ENCODE data around the gene COL9A3.
"Not testable (repeated sequence)": the region's sequence is repeated elsewhere in the genome, so short reads cannot be mapped to it uniquely, and the experiment has no call there.

COL9A3 gene

GRCh38 chr20:62873681-62874031, 56.8 kb downstream of the COL9A3 start:
- H3K27ac Mint-ChIP-seq; H3K9me3 Mint-ChIP-seq (ENCODE audit: low read depth); H3K27me3 Mint-ChIP-seq; H3K36me3 Mint-ChIP-seq: not testable (repeated sequence)
- Mint-ChIP-seq H3K4me3 (peak overlapping the region; percentile 53), H3K4me1 (ENCODE audit: low read depth) (peaks cover 24% of the 10 kb centered on the region)

GRCh38 chr20:62874964-62875344, 58.1 kb downstream of the COL9A3 start:
- Mint-ChIP-seq H3K36me3 (no peaks in the 10 kb centered on the region), H3K27me3 (no peaks in the 10 kb centered on the region), H3K9me3 (ENCODE audit: low read depth) (no peaks in the 10 kb centered on the region), H3K4me1 (ENCODE audit: low read depth) (peaks cover 24% of the 10 kb centered on the region), H3K4me3 (no peak overlapping the region), H3K27ac (no peak overlapping the region)

- no peaks in the 10 kb centered on the region for H3K36me3 Mint-ChIP-seq
- peak overlapping the region; percentile 54 for H3K27ac Mint-ChIP-seq
- H3K27me3 Mint-ChIP-seq = no peaks in the 10 kb centered on the region
- H3K4me3 Mint-ChIP-seq = peak overlapping the region; percentile 20
- no peaks in the 10 kb centered on the region for H3K9me3 Mint-ChIP-seq (ENCODE audit: low read depth)
- H3K4me1 Mint-ChIP-seq (ENCODE audit: low read depth) = peaks cover 24% of the 10 kb centered on the region
These were observed 58.8 kb downstream of the COL9A3 start for GRCh38 chr20:62875419-62876361.

- Mint-ChIP-seq H3K4me3 (no peak overlapping the region), H3K27ac (no peak overlapping the region), H3K4me1 (ENCODE audit: low read depth) (peaks cover 24% of the 10 kb centered on the region), H3K36me3 (peaks cover 2% of the 10 kb centered on the region), H3K9me3 (ENCODE audit: low read depth) (no peaks in the 10 kb centered on the region), H3K27me3 (no peaks in the 10 kb centered on the region)
These were observed 59.7 kb downstream of the COL9A3 start for GRCh38 chr20:62876501-62876901.

- no peaks in the 10 kb centered on the region for H3K9me3 Mint-ChIP-seq (ENCODE audit: low read depth)
- peaks cover 3% of the 10 kb centered on the region for H3K36me3 Mint-ChIP-seq
- peaks cover 24% of the 10 kb centered on the region for H3K4me1 Mint-ChIP-seq (ENCODE audit: low read depth)
- no peak overlapping the region for H3K4me3 Mint-ChIP-seq
- no peak overlapping the region for H3K27ac Mint-ChIP-seq
- H3K27me3 Mint-ChIP-seq = no peaks in the 10 kb centered on the region
These were observed 60.3 kb downstream of the COL9A3 start for GRCh38 chr20:62876902-62877816.

- Mint-ChIP-seq H3K27ac (no peak overlapping the region), H3K9me3 (ENCODE audit: low read depth) (no peaks in the 10 kb centered on the region), H3K4me3 (no peak overlapping the region), H3K36me3 (peaks cover 3% of the 10 kb centered on the region), H3K4me1 (ENCODE audit: low read depth) (peaks cover 21% of the 10 kb centered on the region), H3K27me3 (no peaks in the 10 kb centered on the region)
These were observed 61.6 kb downstream of the COL9A3 start for GRCh38 chr20:62878244-62879038.

- Mint-ChIP-seq H3K9me3 (ENCODE audit: low read depth) (no peaks in the 10 kb centered on the region), H3K27me3 (no peaks in the 10 kb centered on the region), H3K4me3 (no peak overlapping the region), H3K4me1 (ENCODE audit: low read depth) (peaks cover 10% of the 10 kb centered on the region), H3K36me3 (peaks cover 3% of the 10 kb centered on the region), H3K27ac (no peak overlapping the region)
These were observed 62.7 kb downstream of the COL9A3 start for GRCh38 chr20:62879275-62880146.

GRCh38 chr20:62880147-62880934, 63.5 kb downstream of the COL9A3 start:
- Mint-ChIP-seq H3K4me3 (no peak overlapping the region), H3K36me3 (peaks cover 3% of the 10 kb centered on the region), H3K27ac (no peak overlapping the region), H3K27me3 (no peaks in the 10 kb centered on the region), H3K9me3 (ENCODE audit: low read depth) (no peaks in the 10 kb centered on the region), H3K4me1 (ENCODE audit: low read depth) (peaks cover 7% of the 10 kb centered on the region)

GRCh38 chr20:62880935-62881661, 64.2 kb downstream of the COL9A3 start:
- Mint-ChIP-seq H3K36me3 (peaks cover 3% of the 10 kb centered on the region), H3K27me3 (no peaks in the 10 kb centered on the region), H3K4me1 (ENCODE audit: low read depth) (peaks cover 7% of the 10 kb centered on the region), H3K27ac (no peak overlapping the region), H3K9me3 (ENCODE audit: low read depth) (no peaks in the 10 kb centered on the region), H3K4me3 (no peak overlapping the region)

- H3K4me3 Mint-ChIP-seq = no peak overlapping the region
- H3K4me1 Mint-ChIP-seq (ENCODE audit: low read depth) = peaks cover 10% of the 10 kb centered on the region
- H3K36me3 Mint-ChIP-seq = peaks cover 3% of the 10 kb centered on the region
- no peaks in the 10 kb centered on the region for H3K27me3 Mint-ChIP-seq
- no peak overlapping the region for H3K27ac Mint-ChIP-seq
- H3K9me3 Mint-ChIP-seq (ENCODE audit: low read depth) = no peaks in the 10 kb centered on the region
These were observed 65.0 kb downstream of the COL9A3 start for GRCh38 chr20:62881662-62882395.

- H3K4me1 Mint-ChIP-seq (ENCODE audit: low read depth) = peaks cover 15% of the 10 kb centered on the region
- no peak overlapping the region for H3K27ac Mint-ChIP-seq
- H3K4me3 Mint-ChIP-seq = no peak overlapping the region
- peaks cover 3% of the 10 kb centered on the region for H3K36me3 Mint-ChIP-seq
- no peaks in the 10 kb centered on the region for H3K27me3 Mint-ChIP-seq
- H3K9me3 Mint-ChIP-seq (ENCODE audit: low read depth) = no peaks in the 10 kb centered on the region
These were observed 65.6 kb downstream of the COL9A3 start for GRCh38 chr20:62882426-62882825.

- peaks cover 3% of the 10 kb centered on the region for H3K36me3 Mint-ChIP-seq
- no peaks in the 10 kb centered on the region for H3K27me3 Mint-ChIP-seq
- H3K27ac Mint-ChIP-seq = no peak overlapping the region
- no peaks in the 10 kb centered on the region for H3K9me3 Mint-ChIP-seq (ENCODE audit: low read depth)
- H3K4me3 Mint-ChIP-seq = no peak overlapping the region
- peaks cover 12% of the 10 kb centered on the region for H3K4me1 Mint-ChIP-seq (ENCODE audit: low read depth)
These were observed 67.7 kb downstream of the COL9A3 start for GRCh38 chr20:62884556-62884955.

Data from activated naive CD8-positive, alpha-beta T cell (primary cell).